Activated CD8-positive, alpha-beta memory T cell treated with anti-CD3 and anti-CD28 coated beads, Interleukin-2, amount 50 U/mL, for 1 hour (primary cell): ENCODE results near the gene LHFPL3.
"Not testable (repeated sequence)": the region's sequence is repeated elsewhere in the genome, so short reads cannot be mapped to it uniquely, and the experiment has no call there.

Experiments used
- DNase-seq: peaks from one replicate; pipeline ENCODE4 v3.0.0-alpha.2; 2020; ENCODE audit errors: extremely low read depth

LHFPL3 gene

DNA sequence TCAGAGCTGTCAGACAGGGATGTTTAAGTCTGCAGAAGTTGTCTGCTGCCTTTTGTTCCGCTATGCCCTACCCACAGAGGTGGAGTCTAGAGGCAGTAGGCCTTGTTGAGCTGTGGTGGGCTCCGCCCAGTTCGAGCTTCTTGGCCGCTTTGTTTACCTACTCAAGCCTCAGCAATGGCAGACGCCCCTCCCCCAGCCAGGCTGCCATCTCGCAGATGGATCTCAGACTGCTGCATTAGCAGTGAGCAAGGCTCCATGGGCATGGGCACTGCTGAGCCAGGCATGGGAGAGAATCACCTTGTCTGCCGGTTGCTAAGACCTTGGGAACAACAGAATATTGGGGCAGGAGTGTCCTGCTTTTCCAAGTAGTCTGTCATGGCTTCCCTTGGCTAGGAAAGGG lies 267.2 kb downstream of the LHFPL3 start:
- DNase-seq: not testable (repeated sequence)

DNA sequence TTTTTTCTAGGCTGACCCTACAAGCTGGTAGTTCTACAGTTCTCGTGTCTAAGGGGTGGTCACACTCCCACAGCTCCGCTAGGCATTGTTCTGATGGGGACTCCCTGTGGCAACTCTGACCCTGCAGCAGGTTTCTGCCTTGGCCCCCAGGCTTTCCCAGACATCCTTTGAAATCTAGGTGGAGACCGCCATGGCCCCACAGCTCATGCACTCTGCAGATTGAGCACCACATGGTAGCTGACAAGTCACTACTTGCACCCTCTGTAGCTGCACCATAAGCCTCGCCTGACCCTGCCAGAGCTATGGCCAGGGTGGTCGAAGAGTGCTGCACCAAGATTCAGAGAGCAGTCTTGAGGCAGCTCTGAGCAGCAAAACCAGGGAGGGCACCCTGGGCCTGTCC lies 275.6 kb downstream of the LHFPL3 start:
- DNase-seq: no peak

DNA sequence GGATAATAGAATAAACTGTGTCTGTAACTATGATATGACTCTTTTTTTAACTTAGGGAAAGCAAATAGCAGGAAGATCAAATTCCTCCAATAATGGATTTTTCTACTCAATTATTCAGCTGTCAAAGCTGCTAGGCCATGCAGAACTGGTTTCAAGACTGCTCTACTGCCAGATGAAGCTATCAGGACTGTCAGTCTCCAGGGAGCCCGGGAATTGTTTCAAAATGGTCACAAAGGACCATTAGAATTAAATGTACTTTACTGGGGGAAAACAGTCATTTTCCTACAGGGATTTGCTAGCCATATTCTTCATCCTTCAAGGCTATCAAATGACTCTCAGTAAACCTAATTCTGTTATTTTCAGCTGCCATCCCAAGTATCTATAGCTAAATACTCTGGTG lies 276.3 kb downstream of the LHFPL3 start:
- no peak for DNase-seq

DNA sequence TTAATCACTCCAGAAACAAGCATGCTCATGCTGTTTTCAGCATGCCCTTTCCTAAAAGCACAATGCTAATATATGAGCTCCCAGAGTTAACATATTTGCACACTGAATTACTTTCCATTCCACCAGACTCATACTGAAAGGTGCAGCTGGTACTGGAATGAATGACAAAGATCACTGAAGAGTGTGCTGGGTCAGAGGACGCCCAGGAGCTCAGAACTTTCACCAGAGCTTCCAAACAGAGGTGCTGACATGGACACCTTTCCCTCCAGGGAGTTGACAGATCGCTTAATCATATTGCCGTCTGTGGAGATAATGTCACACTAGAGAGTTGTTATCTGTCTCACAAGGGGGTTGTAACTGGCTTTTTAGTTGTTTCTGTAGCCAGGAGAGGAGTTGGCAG lies 292.9 kb downstream of the LHFPL3 start:
- no peak for DNase-seq

GRCh38 chr7:104625956-104626355 lies 297.6 kb downstream of the LHFPL3 start:
- no peak for DNase-seq

GRCh38 chr7:104627516-104627915 lies 299.1 kb downstream of the LHFPL3 start:
- no peak for DNase-seq

GRCh38 chr7:104628017-104628416 lies 299.6 kb downstream of the LHFPL3 start:
- DNase-seq: no peak

- DNase-seq: no peak
Observed at GRCh38 chr7:104629408-104629807, 301.0 kb downstream of the LHFPL3 start.

DNA sequence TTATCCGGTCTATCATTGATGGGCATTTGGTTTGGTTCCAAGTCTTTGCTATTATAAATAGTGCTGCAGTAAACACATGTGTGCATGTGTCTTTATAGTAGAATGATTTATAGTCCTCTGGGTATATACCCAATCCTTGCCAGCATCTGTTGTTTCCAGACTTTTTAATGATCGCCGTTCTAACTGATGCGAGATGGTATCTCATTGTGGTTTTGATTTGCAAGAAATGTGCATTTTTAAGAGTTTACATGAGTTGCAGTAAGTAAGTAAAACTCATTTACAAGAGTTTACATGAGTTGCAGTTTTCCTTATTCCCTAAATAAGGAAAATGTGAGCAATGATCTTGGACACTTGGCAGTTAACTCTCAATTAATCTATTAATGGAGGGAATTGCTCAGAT lies 312.1 kb downstream of the LHFPL3 start:
- DNase-seq: no peak

DNA sequence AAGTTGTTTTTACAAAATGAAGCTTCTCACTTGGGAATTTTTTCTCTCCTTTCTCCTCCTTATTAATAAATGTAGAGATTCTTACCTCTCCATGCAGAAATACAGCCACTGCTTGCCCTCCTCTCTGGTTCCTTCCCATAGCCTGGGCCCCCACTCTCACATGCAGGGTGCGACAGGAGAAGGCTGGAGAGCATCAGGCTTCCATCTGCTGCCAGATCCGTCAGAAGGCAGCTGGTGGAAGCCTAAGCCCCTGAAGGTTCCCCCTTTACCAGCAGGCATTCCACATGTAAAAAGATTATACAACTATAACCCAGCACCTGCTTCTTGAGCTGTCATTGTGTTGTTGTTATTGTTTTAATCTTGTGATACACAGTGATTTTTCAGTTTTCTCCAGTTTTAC lies 314.2 kb downstream of the LHFPL3 start:
- no peak for DNase-seq

GRCh38 chr7:104643587-104644217 lies 315.3 kb downstream of the LHFPL3 start:
- DNase-seq: no peak

GRCh38 chr7:104650991-104651640 lies 322.7 kb downstream of the LHFPL3 start:
- DNase-seq: no peak

DNA sequence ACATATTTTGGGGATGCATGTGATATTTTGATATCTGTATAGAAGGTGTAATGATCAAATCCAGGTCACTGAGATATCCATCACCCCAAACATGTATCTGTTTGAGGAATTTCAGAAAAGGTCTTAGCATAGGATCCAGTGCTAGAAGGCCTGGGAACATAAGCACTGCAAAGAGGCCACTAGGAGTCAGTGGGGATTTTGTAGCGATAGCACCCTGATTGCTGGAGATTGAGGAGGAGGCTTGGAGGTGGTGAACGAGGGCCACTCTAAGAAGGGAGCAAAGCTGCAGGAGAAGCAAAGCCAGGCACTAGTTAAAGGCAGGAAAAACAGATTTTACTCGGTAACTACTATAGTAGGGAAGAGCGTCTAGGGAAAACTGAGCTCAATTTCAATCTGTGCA lies 324.0 kb downstream of the LHFPL3 start:
- no peak for DNase-seq

- no peak for DNase-seq
Observed at GRCh38 chr7:104652865-104653264, 324.5 kb downstream of the LHFPL3 start.

- DNase-seq: no peak
Observed at GRCh38 chr7:104653825-104654401, 325.5 kb downstream of the LHFPL3 start.

DNA sequence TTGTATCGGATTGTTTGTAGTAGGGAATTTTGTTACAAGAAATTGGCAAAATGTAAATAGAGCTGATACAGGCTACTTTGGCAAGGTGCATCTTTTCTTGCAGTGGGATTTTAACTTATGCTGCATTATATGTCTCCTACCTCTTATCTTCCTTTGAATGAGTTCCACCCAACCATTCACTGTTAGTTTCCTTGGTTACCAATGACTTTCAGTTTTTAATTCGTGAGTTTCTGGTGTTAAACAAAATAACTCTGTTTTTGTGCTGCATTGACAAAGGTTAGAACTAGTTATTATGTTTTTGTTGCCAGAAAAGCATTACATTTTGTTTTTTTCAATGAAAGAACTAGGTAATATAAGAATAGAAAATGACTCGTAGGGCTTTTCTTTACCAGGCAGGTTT lies 327.2 kb downstream of the LHFPL3 start:
- DNase-seq: no peak

DNA sequence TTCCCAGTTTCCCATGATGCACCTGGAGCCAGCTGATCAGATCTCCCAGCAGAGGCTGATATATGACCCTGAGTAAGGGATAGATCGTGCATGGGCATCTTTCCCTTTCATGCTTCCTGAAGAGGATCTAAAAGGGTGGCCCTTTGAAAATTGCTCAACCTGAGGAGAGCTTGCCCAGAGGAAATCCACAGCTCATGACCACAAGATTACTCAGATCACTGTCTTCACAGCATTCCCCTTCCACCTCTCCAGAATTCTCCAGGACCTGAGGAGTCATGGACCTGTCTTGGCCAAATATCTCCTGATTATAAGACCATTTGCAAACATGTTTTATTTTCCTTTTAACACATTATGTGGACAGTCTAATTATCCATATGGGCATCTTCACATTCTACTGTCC lies 328.1 kb downstream of the LHFPL3 start:
- DNase-seq: no peak

DNA sequence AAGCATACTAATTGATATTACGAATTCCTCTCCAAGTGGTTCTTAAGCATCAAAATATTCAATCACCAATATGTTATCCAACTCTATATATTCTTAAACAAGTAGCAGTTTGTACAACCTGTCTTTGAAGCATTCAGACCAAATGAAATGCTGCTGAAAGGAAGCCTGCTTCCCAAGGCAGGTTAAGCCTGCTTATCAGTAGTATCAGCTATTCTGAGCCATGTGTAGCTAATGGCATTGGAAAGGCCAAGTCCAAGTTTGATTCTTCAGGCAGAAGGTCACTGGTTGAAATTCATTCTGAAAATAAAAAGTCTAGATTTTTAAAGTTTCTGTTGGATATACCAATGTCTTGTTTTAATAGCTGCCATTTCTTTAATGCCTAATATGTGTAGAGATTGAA lies 328.7 kb downstream of the LHFPL3 start:
- no peak for DNase-seq

GRCh38 chr7:104661575-104661974 lies 333.2 kb downstream of the LHFPL3 start:
- no peak for DNase-seq

DNA sequence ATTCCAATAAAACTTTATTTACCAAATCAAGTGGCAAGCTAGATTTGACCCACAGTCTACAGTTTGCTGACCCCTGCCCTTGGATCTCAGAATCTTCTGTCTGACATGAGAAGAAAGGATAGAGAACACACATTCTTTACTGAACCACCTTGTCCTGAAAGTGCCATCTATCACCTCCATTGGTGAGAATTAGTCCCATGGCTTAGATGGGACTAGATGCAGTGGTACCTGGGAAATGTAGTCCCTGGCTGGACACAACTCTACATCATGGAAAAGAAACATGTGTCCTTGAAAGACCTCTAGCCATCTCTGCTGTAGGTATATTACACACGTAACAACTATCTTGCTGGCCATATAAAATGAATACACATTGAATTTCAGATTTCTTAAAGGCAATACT lies 336.2 kb downstream of the LHFPL3 start:
- no peak for DNase-seq

- no peak for DNase-seq
Observed at GRCh38 chr7:104677587-104677986, 349.2 kb downstream of the LHFPL3 start.

DNA sequence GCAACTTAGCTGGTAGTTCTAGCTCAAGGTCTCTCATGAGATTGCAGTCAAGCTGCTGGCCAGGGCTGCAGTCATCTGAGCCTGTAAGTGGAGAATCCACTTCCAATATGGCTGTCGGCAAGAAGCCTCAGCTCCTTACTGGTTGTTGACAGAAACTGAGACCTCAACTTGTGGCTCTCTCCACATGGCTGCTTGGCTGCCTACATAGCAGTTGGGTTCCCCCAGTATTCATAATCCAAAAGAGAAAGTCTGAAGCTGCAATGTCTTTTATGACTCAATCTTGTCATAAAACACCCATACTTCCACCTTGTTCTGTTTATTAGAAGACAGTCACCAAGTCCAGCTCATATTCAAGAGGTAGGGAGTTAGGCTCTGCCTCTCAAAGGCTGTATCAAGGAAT lies 350.7 kb downstream of the LHFPL3 start:
- no peak for DNase-seq

- no peak for DNase-seq
Observed at GRCh38 chr7:104686286-104686685, 357.9 kb downstream of the LHFPL3 start.

DNA sequence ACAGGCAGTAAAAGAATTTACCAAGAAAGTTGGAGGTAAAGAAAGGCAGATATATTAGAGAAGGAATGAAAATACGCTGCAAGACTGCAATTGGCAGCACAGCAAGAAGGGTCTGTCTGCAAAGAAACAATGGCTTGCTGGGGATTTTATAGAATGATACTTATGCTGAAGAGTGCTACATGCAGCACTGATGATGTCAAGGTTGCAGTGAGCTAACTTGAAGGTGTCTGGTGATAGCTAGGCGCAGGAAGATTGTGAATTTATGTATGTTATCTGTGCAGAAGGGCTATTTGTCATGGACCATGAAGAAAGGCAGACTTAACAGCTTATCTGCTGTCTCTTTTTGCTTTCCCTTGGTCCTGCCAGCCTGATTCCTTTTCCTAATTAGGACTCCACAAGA lies 366.3 kb downstream of the LHFPL3 start:
- DNase-seq: no peak
